ENCODE data around the gene ACAP1. TPM values are rescaled to one million over a fixed set of nuclear protein-coding genes. Genes with fewer than 3 reads are reported as not detected.

The ACAP1 gene
- total RNA-seq, 1 donor from 2014 or later = 10.9 TPM

DNA sequence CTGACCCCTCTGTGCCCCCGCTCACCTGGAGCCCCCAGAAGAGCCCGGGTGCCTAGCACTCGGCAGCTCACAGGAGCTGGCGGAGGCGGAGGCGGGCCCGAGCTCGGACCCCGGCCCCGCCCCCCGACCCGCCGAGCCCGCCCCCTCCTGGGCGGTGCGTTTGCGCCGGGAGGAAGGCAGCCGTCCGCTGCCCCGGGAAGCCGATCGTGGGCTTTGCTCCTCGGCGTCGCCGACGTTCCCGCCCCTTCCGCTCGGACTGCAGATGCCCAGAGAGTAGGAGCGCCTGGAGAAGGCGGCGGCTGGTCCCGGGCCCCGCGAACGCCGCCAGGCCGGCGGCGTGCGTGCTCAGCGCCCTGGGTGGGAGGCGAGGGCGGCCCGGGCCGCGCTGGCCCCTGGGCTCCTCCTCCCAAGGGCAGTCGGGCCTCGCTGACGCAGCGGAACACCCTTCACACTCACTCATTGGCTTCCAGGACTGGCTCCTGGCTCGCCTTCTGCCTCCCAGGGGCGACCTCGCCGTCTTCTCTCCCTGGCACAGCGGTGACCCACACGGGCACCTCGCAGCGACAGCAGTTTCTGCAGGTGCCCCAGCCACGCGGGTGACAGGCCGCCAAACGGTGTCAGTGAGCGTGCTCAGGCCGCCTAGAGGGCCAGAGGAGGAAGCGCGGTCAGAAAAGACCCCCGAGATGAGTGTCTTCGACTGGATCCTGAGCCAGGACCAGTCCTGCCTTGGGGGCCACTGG is 58.3 kb downstream of the ACAP1 start, which contains the start of gene PLSCR3:
TSS of gene PLSCR3 (minus strand) at position 74 of the 740 bp plus-strand sequence. CDS start 415 bp downstream, outside the sequence.
- Mint-ChIP-seq H3K27ac (peak within 1 kb of the TSS; percentile 99), H3K4me1 (peaks cover 12% of the 10 kb centered on the region), H3K9me3 (no peaks in the 10 kb centered on the region), H3K36me3 (peaks cover 17% of the 10 kb centered on the region), H3K27me3 (ENCODE audit: low read depth) (no peaks in the 10 kb centered on the region), H3K4me3 (peak within 1 kb of the TSS; percentile 90)
- DNase-seq (ENCODE audit: low spot score in 2 of 2, unreplicated experiment in 2 of 2) = peak; percentile 77 to 87
- TF ChIP-seq, protein P1, sequence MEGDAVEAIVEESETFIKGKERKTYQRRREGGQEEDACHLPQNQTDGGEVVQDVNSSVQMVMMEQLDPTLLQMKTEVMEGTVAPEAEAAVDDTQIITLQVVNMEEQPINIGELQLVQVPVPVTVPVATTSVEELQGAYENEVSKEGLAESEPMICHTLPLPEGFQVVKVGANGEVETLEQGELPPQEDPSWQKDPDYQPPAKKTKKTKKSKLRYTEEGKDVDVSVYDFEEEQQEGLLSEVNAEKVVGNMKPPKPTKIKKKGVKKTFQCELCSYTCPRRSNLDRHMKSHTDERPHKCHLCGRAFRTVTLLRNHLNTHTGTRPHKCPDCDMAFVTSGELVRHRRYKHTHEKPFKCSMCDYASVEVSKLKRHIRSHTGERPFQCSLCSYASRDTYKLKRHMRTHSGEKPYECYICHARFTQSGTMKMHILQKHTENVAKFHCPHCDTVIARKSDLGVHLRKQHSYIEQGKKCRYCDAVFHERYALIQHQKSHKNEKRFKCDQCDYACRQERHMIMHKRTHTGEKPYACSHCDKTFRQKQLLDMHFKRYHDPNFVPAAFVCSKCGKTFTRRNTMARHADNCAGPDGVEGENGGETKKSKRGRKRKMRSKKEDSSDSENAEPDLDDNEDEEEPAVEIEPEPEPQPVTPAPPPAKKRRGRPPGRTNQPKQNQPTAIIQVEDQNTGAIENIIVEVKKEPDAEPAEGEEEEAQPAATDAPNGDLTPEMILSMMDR (IDR thresholded peaks at IDR 0.05; ENCODE audit: unreplicated experiment) = peak; percentile 49

DNA sequence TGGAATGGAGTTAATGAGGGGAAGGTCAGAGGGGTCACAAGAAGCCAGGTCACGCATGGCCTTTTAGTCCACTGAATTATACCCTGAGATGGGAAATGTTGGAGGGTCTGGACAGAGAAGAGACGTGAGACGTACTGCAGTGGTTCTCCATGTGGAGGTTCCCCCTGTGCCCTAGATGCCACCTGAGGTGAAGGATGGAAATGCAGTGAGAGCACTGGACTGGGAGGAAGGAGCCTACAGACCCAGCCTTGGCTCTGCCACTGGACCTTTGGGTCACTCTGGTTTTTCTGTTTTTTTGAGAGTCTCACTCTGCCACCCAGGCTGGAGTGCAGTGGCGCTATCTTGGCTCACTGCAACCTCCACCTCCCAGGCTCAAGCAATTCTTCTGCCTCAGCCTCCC is 59.8 kb downstream of the ACAP1 start:
- TF ChIP-seq, protein P1 (IDR thresholded peaks at IDR 0.05; ENCODE audit: unreplicated experiment) = no peak
- no peak overlapping the region for H3K27ac Mint-ChIP-seq
- H3K4me3 Mint-ChIP-seq = no peak overlapping the region
- peaks cover 12% of the 10 kb centered on the region for H3K4me1 Mint-ChIP-seq
- H3K36me3 Mint-ChIP-seq = peaks cover 12% of the 10 kb centered on the region
- no peak for DNase-seq (ENCODE audit: low spot score in 2 of 2, unreplicated experiment in 2 of 2)
- no peaks in the 10 kb centered on the region for H3K9me3 Mint-ChIP-seq
- no peaks in the 10 kb centered on the region for H3K27me3 Mint-ChIP-seq (ENCODE audit: low read depth)

DNA sequence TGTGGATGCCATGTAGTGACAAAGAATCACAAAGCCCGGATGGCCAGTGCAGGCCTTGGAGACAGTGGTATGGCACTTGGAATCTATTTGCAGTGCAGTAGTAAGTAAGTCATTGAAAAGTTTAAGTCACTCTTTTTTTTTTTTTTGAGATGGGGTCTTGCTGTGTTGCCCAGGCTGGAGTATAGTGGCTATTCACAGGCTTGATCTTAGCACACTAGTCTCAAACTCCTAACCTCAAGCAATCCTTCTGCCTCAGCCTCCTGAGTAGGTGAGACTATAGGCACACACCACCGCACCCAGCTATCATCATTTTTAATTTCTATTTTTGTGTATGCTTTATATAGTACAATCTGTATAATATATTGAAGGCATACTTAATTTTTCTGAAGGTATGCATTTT is 62.3 kb downstream of the ACAP1 start:
- Mint-ChIP-seq H3K9me3 (no peaks in the 10 kb centered on the region), H3K27ac (no peak overlapping the region), H3K4me1 (peaks cover 12% of the 10 kb centered on the region), H3K27me3 (ENCODE audit: low read depth) (no peaks in the 10 kb centered on the region), H3K4me3 (no peak overlapping the region), H3K36me3 (peaks cover 6% of the 10 kb centered on the region)
- TF ChIP-seq, protein P1 (IDR thresholded peaks at IDR 0.05; ENCODE audit: unreplicated experiment) = no peak
- DNase-seq (ENCODE audit: low spot score in 2 of 2, unreplicated experiment in 2 of 2) = no peak

Other genes with a start within 250 kb of the ACAP1 start
- gene ASGR2, start 221.7 kb upstream of the ACAP1 start, total RNA-seq = not detected in 3 replicates
- gene ASGR1, start 157.2 kb upstream of the ACAP1 start, total RNA-seq = 15.9 to 19.7 TPM (median 16.5 TPM) in 3 replicates
- 59.9 to 62.4 TPM (median 60.2 TPM) in 3 replicates for gene DLG4, start 116.7 kb upstream of the ACAP1 start, total RNA-seq
- 385 to 424 TPM (median 410 TPM) in 3 replicates for gene ACADVL, start 116.6 kb upstream of the ACAP1 start, total RNA-seq
- gene DVL2, start 102.0 kb upstream of the ACAP1 start, total RNA-seq = 87.3 to 96.1 TPM (median 94.0 TPM) in 3 replicates
- gene PHF23, start 97.1 kb upstream of the ACAP1 start, total RNA-seq = 55.4 to 57.1 TPM (median 55.6 TPM) in 3 replicates
- gene GABARAP, start 94.1 kb upstream of the ACAP1 start, total RNA-seq = 424 to 451 TPM (median 429 TPM) in 3 replicates
- gene CTDNEP1, start 84.8 kb upstream of the ACAP1 start, total RNA-seq = 122 to 132 TPM (median 130 TPM) in 3 replicates
- 37.9 to 42.8 TPM (median 42.1 TPM) in 3 replicates for gene ELP5, start 84.3 kb upstream of the ACAP1 start, total RNA-seq
- 79.2 to 86.1 TPM (median 79.9 TPM) in 3 replicates for gene CLDN7, start 74.1 kb upstream of the ACAP1 start, total RNA-seq
- gene SLC2A4, start 54.8 kb upstream of the ACAP1 start, total RNA-seq = 1.6 to 1.8 TPM (median 1.6 TPM) in 3 replicates
- gene YBX2, start 41.9 kb upstream of the ACAP1 start, total RNA-seq = 1.9 to 3.3 TPM (median 2.2 TPM) in 3 replicates
- gene EIF5A, start 28.9 kb upstream of the ACAP1 start, total RNA-seq = 265 to 278 TPM (median 273 TPM) in 3 replicates
- gene GPS2, start 21.2 kb upstream of the ACAP1 start, total RNA-seq = 42.1 to 52.4 TPM (median 46.2 TPM) in 3 replicates
- 52.8 to 56.7 TPM (median 55.1 TPM) in 3 replicates for gene NEURL4, start 7.2 kb upstream of the ACAP1 start, total RNA-seq
- 17.3 to 18.8 TPM (median 17.7 TPM) in 3 replicates for gene KCTD11, start 15.6 kb downstream of the ACAP1 start, total RNA-seq
- 0.18 to 0.42 TPM in 2 of 3 replicates, not detected in the other for gene TMEM95, start 18.6 kb downstream of the ACAP1 start, total RNA-seq
- gene TNK1, start 44.6 kb downstream of the ACAP1 start, total RNA-seq = 8.2 to 9.9 TPM (median 9.0 TPM) in 3 replicates
- gene PLSCR3, start 58.0 kb downstream of the ACAP1 start, total RNA-seq = 67.4 to 69.3 TPM (median 68.4 TPM) in 3 replicates
- 65.7 to 78.3 TPM (median 69.4 TPM) in 3 replicates for gene TMEM256, start 67.6 kb downstream of the ACAP1 start, total RNA-seq
- 88.0 to 97.5 TPM (median 90.8 TPM) in 3 replicates for gene NLGN2, start 71.3 kb downstream of the ACAP1 start, total RNA-seq
- 0.38 TPM in 1 of 3 replicates, not detected in the others for gene SPEM1, start 83.8 kb downstream of the ACAP1 start, total RNA-seq
- not detected in 3 replicates for gene SPEM2, start 89.1 kb downstream of the ACAP1 start, total RNA-seq
- not detected in 3 replicates for gene SPEM3, start 92.3 kb downstream of the ACAP1 start, total RNA-seq
- gene TMEM102, start 98.9 kb downstream of the ACAP1 start, total RNA-seq = 9.7 to 10.2 TPM (median 10.2 TPM) in 3 replicates
- 24.8 to 26.8 TPM (median 26.5 TPM) in 3 replicates for gene FGF11, start 103.0 kb downstream of the ACAP1 start, total RNA-seq
- gene CHRNB1, start 108.5 kb downstream of the ACAP1 start, total RNA-seq = 15.9 to 17.7 TPM (median 16.0 TPM) in 3 replicates
- gene ZBTB4, start 143.1 kb downstream of the ACAP1 start, total RNA-seq = 36.4 to 40.1 TPM (median 39.7 TPM) in 3 replicates
- gene SLC35G6, start 144.9 kb downstream of the ACAP1 start, total RNA-seq = not detected in 3 replicates
- 195 to 208 TPM (median 204 TPM) in 3 replicates for gene POLR2A, start 147.8 kb downstream of the ACAP1 start, total RNA-seq
- 6.6 to 7.7 TPM (median 7.6 TPM) in 3 replicates for gene TNFSF12, start 212.5 kb downstream of the ACAP1 start, total RNA-seq
- gene TNFSF13, start 222.2 kb downstream of the ACAP1 start, total RNA-seq = 4.3 to 6.1 TPM (median 5.2 TPM) in 3 replicates
- gene SENP3, start 225.4 kb downstream of the ACAP1 start, total RNA-seq = 50.3 to 55.9 TPM (median 51.5 TPM) in 3 replicates
- 0.44 to 0.86 TPM (median 0.78 TPM) in 3 replicates for gene CD68, start 243.1 kb downstream of the ACAP1 start, total RNA-seq
- 44.8 to 45.5 TPM (median 45.5 TPM) in 3 replicates for gene MPDU1, start 247.3 kb downstream of the ACAP1 start, total RNA-seq